ENCODE measurements around the gene RAB7A. TPM values are rescaled to one million over a fixed set of nuclear protein-coding genes. Genes with fewer than 3 reads are reported as not detected.
A peak's percentile ranks its signal among the peaks of the same experiment; 100 is the strongest.

Gene RAB7A
- total and polyA plus RNA-seq, 10 of the 15 experiments (the other 5 are each of a cell fraction or from before 2014, with no cell fraction given) = 40.3 to 212 (median 160) TPM

GRCh38 chr3:128804017-128804810, 78.2 kb downstream of the RAB7A start (continued):
- TF ChIP-seq ZNF687 (IDR thresholded peaks at IDR 0.05) (no peak), BACH1 (IDR thresholded peaks at IDR 0.05; ENCODE audit: borderline replicate concordance) (no peak), KAT2A (conservative IDR thresholded peaks at IDR 0.05; ENCODE audit: control insufficient read depth, low read depth, low read length) (no peak), NBN (IDR thresholded peaks at IDR 0.05) (peak; percentile 86), RUNX3 (IDR thresholded peaks at IDR 0.05; ENCODE audit: low read length) (peak; percentile 82), PRDM15 (CRISPR knock-in tag; IDR thresholded peaks at IDR 0.05) (no peak), PML (IDR thresholded peaks at IDR 0.05; ENCODE audit: low read length) (peak; percentile 81; the same call in 1 of the 2 replicates), PAX5 (IDR thresholded peaks at IDR 0.05; ENCODE audit: borderline replicate concordance, low read depth, low read length) (peak; percentile 28; the same call in 1 of the 2 replicates), ESRRA (IDR thresholded peaks at IDR 0.05; ENCODE audit: low read length) (no peak), NFXL1 (IDR thresholded peaks at IDR 0.05; ENCODE audit: borderline replicate concordance) (no peak), FOXK2 (IDR thresholded peaks at IDR 0.05) (peak; percentile 56; the same call in 1 of the 2 replicates), POLR2AphosphoS2 (IDR thresholded peaks at IDR 0.05; ENCODE audit: low read depth, low read length) (no peak), BCL11A (IDR thresholded peaks at IDR 0.05; ENCODE audit: low read depth, low read length) (peak; percentile 36; the same call in 1 of the 2 replicates), SIX5 (IDR thresholded peaks at IDR 0.05; ENCODE audit: low read depth, low read length, severe bottlenecking) (no peak), ATF2 (IDR thresholded peaks at IDR 0.05; ENCODE audit: low read length) (peak; percentile 98), NRF1 (conservative IDR thresholded peaks at IDR 0.05; ENCODE audit: low read depth, low read length) (no peak), BMI1 (IDR thresholded peaks at IDR 0.05; ENCODE audit: borderline replicate concordance) (no peak), BHLHE40 (IDR thresholded peaks at IDR 0.05; ENCODE audit: borderline replicate concordance in 1 of 2, low read depth in 2 of 2, low read length in 1 of 2) (peak; percentile 71 to 77), CTCF (IDR thresholded peaks at IDR 0.05 in 2 of 3, conservative IDR thresholded peaks at IDR 0.05 in 1 of 3; ENCODE audit: control insufficient read depth in 2 of 3, extremely low read depth in 1 of 3, insufficient read depth in 1 of 3, low read depth in 3 of 3, low read length in 3 of 3) (no peak)

Data from GM12878 (cell line).